UCSD-AML1 (cell line): Measurements from ENCODE around the gene AUTS2.
A peak's percentile ranks its signal among the peaks of the same experiment; 100 is the strongest.

Experiments
- DNase-seq: peaks from one replicate; lab custom pipeline; 2025; ENCODE audit not compliant: unreplicated experiment; lab: John Stamatoyannopoulos, UW

AUTS2 gene

GRCh38 chr7:70660154-70660818 is 1062.0 kb downstream of the AUTS2 start:
- peak; percentile 5 for DNase-seq

- DNase-seq: no peak
Measured at GRCh38 chr7:70660819-70661191, 1062.5 kb downstream of the AUTS2 start.

GRCh38 chr7:70663680-70664079 is 1065.4 kb downstream of the AUTS2 start:
- no peak for DNase-seq

GRCh38 chr7:70665997-70666396 is 1067.7 kb downstream of the AUTS2 start:
- DNase-seq: no peak

- no peak for DNase-seq
Measured at GRCh38 chr7:70667406-70667805, 1069.1 kb downstream of the AUTS2 start.

- no peak for DNase-seq
Measured at GRCh38 chr7:70668606-70669358, 1070.5 kb downstream of the AUTS2 start.

GRCh38 chr7:70669854-70670253 is 1071.6 kb downstream of the AUTS2 start:
- no peak for DNase-seq

GRCh38 chr7:70670288-70670687 is 1072.0 kb downstream of the AUTS2 start:
- no peak for DNase-seq

- DNase-seq: no peak
Measured at GRCh38 chr7:70673778-70674570, 1075.7 kb downstream of the AUTS2 start.

GRCh38 chr7:70674571-70675010 is 1076.3 kb downstream of the AUTS2 start:
- DNase-seq: no peak

GRCh38 chr7:70676243-70676642 is 1078.0 kb downstream of the AUTS2 start:
- DNase-seq: no peak

GRCh38 chr7:70678621-70679251 is 1080.5 kb downstream of the AUTS2 start:
- DNase-seq: no peak

GRCh38 chr7:70679661-70680060 is 1081.4 kb downstream of the AUTS2 start:
- no peak for DNase-seq

GRCh38 chr7:70680306-70680705 is 1082.0 kb downstream of the AUTS2 start:
- DNase-seq: no peak

GRCh38 chr7:70680743-70681468 is 1082.6 kb downstream of the AUTS2 start:
- no peak for DNase-seq

GRCh38 chr7:70681469-70682350 is 1083.4 kb downstream of the AUTS2 start:
- DNase-seq: no peak

GRCh38 chr7:70684173-70684572 is 1085.9 kb downstream of the AUTS2 start:
- no peak for DNase-seq

GRCh38 chr7:70693321-70693685 is 1095.0 kb downstream of the AUTS2 start:
- DNase-seq: no peak

GRCh38 chr7:70693686-70694433 is 1095.6 kb downstream of the AUTS2 start:
- no peak for DNase-seq
